AG09309 (cell line): ENCODE measurements around the gene POLG.

Experiments used
- DNase-seq: peaks from one replicate; pipeline ENCODE4 v3.0.0-alpha.2; 2010; ENCODE audit warnings: low read depth
- H3K4me3 ChIP-seq: 2 replicates; pipeline ENCODE4 v1.5.1; 2011; ENCODE audit warnings: mild to moderate bottlenecking, low read depth, low read length, moderate library complexity; ENCODE audit not compliant: control insufficient read depth
- CTCF ChIP-seq: IDR thresholded peaks from 2 replicates; pipeline ENCODE4 v1.5.1; 2011; ENCODE audit warnings: mild to moderate bottlenecking, low read depth, low read length, inconsistent platforms; ENCODE audit not compliant: insufficient read depth, control insufficient read depth; ENCODE audit errors: missing control alignments

The POLG gene

GRCh38 chr15:89340573-89340972 lies 5.9 kb upstream of the POLG start:
- no peak for DNase-seq

DNA sequence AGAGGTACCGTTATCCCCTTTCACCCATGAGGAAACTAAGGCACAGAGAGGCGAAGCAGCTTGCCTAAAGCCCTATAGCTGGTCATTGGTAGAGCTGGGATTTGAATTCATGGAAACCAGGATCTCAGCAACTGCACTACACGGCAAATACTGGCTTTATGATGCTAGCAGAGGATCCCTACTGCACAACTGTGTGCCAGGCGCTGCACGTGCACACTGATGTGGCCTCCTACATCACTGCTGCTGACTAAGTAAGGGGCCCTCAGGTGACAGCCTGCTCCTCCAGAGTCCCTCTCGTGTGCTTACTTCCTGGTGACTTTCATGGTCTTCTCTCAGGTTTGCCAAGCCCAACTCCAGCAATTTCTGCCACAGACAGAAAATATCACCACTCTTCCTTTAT lies 3.4 kb upstream of the POLG start:
- TF ChIP-seq CTCF: no peak
- H3K4me3 ChIP-seq: no peak overlapping the region
- DNase-seq: no peak

More at GRCh38 chr15:89340573-89340972, 5.9 kb upstream of the POLG start:
- no peak overlapping the region for H3K4me3 ChIP-seq
- no peak for TF ChIP-seq CTCF

DNA sequence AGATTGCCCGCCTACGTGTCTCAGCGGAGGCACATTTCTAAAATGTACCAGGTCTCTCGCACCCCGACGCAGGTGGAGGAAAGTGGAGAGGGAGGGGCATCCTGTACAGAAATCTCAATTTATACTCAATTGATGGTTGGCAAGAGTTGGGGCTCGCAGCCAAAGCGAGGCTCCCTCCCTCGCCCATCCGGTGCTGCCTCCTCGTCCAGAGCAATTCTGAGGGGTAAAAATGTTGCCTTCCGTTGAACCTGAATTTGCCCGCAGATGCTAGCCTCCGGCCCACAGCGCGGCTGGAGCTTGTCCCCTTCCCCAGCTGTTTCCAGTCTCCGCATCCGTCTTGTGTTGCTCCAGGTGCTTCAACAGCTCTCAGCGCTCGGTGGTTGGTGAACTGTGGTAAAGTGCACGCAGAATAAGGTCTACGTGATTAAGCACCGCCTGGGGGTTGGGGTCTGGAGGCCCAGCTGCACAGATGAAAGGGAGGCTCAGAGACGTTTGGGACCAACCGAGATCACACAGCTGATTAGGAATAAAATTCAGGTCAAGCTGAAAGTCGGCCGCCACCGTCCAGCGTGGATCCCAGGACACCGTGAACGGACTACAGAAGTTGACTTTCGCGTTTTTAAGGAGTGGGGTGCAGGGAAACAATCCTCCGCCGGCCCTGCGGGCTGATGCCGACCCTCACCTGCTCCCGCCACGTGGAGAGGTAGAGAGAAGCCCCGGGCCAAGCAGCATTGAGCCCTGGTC lies 846 bp upstream of the POLG start:
- no peak for TF ChIP-seq CTCF
- H3K4me3 ChIP-seq: peak overlapping the region; percentile 29
- no peak for DNase-seq

- peak overlapping the region; percentile 63 for H3K4me3 ChIP-seq
- TF ChIP-seq CTCF: no peak
- no peak for DNase-seq
Measured at GRCh38 chr15:89333959-89334509, 590 bp downstream of the POLG start.

GRCh38 chr15:89333011-89333860 lies 1.4 kb downstream of the POLG start:
- no peak for TF ChIP-seq CTCF
- no peak for DNase-seq
- peak overlapping the region; percentile 63 for H3K4me3 ChIP-seq

- no peak overlapping the region for H3K4me3 ChIP-seq
- no peak for DNase-seq
- peak; percentile 42 for TF ChIP-seq CTCF
Measured at GRCh38 chr15:89332446-89332845, 2.2 kb downstream of the POLG start.
